ENCODE results near the gene VCAN.

DNA sequence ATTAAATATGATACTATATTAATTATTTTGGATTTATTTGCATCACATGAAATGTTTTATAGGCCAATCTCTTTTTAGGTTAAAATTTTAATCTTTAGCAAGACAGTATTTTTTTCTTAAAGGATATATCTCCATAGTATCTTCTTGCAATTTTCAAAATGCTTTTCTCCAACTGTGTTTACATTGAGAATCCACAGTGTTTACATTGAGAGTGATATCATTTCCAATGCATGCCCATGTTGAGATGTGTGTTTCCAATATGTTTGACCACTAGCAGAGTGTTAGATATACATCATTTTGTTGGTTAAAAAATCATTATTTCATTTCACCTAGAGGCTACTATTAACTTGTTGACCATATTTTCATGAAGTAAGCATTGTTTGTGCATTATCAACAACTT lies 17.3 kb downstream of the VCAN start:
- TF ChIP-seq EZH2 (IDR thresholded peaks at IDR 0.05) (no peak), POLR2AphosphoS5 (IDR thresholded peaks at IDR 0.05; ENCODE audit: borderline replicate concordance, low read depth, low read length) (no peak)

Data from SK-N-MC (cell line).